Lower lobe of right lung (tissue), 2 donors: ENCODE measurements around the gene LBHD2. TPM values are rescaled to one million over a fixed set of nuclear protein-coding genes. Genes with fewer than 3 reads are reported as not detected.

Source experiments
- ATAC-seq, 2 donors: fragments of 200-7000 bp; cut with Tn5 transposase; one replicate each; pipeline ENCODE4 v1.9.1; 2020 to 2022; ENCODE audit warnings: mild to moderate bottlenecking in 2 of 2, moderate library complexity in 2 of 2
- DNase-seq: peaks from one replicate; pipeline ENCODE4 v3.0.0-alpha.2; 2020
- H3K27ac ChIP-seq: fragments of 200-600 bp; one replicate; pipeline ENCODE4 v1.8.0; 2022
- H3K27me3 ChIP-seq: fragments of 200-600 bp; one replicate; pipeline ENCODE4 v1.8.0; 2022; ENCODE audit warnings: low read depth
- H3K36me3 ChIP-seq: fragments of 200-600 bp; one replicate; pipeline ENCODE4 v1.8.0; 2022; ENCODE audit warnings: mild to moderate bottlenecking
- H3K4me1 ChIP-seq: fragments of 200-600 bp; one replicate; pipeline ENCODE4 v1.8.0; 2022
- H3K4me3 ChIP-seq: fragments of 200-600 bp; one replicate; pipeline ENCODE4 v1.8.0; 2022; ENCODE audit warnings: mild to moderate bottlenecking
- H3K9me3 ChIP-seq: fragments of 200-600 bp; one replicate; pipeline ENCODE4 v1.8.0; 2022
- CTCF ChIP-seq: fragments of 200-600 bp; IDR thresholded peaks from one replicate; pipeline ENCODE4 v1.8.0; 2022; ENCODE audit warnings: antibody characterized with exemption, mild to moderate bottlenecking
- intact Hi-C: fragments of 100-400 bp; cut with DNase I; formaldehyde crosslinking; loops from one replicate; pipeline ENCODE4 v1.11.0; 2022
- total RNA-seq: library from RNA; stranded (reverse); fragmentation: NEBNext Ultra II Directional; extraction: Animal tissue kit (Norgen Biotek cat#: 25700); gene quantifications from one replicate; pipeline ENCODE4 v1.2.1, GENCODE V29; 2021
- donor health status: DM: no; HTN: yes; CAD: no; lungs with severe emphysema.

LBHD2 gene
- total RNA-seq, 1 donor from 2014 or later: not detected

DNA sequence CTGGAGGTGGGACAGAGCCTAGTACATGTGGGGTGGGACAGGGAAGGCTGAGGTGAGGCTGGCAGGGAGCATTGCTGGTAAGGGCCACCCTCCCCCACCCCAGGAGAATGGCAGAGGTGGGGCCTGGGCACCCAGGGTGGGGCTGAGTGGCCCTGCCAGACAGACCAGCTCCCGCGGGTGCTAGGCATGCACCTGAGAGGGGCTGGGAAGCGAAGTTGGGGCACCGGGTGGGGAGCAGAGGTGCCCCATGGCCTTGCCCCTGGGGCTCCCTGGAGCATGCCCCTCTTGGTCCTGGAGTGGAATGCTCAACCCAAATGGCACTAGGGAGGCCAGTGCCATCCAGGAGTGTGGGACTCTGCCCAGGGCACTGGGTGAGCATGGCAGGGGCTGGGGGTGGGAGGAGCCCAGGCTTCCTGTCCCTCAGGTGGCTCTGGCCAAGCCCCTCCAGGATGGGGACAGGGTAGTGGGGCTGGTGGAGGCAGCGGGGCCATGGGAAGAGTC is 40.5 kb downstream of the LBHD2 start:
- intact Hi-C loops: no loop called here
- TF ChIP-seq CTCF: no peak
- H3K27ac ChIP-seq: no peak overlapping the region
- DNase-seq (no peak), ATAC-seq (no peak)
- H3K36me3 ChIP-seq: peaks cover 18% of the 10 kb centered on the region
- no peaks in the 10 kb centered on the region for H3K9me3 ChIP-seq
- peaks cover 91% of the 10 kb centered on the region for H3K4me1 ChIP-seq
- H3K27me3 ChIP-seq: no peaks in the 10 kb centered on the region
- peak overlapping the region; percentile 77 for H3K4me3 ChIP-seq

- ATAC-seq: no peak
- DNase-seq: no peak
- H3K9me3 ChIP-seq: no peaks in the 10 kb centered on the region
- H3K36me3 ChIP-seq: peaks cover 27% of the 10 kb centered on the region
- H3K4me3 ChIP-seq: peak overlapping the region; percentile 77
- no peak overlapping the region for H3K27ac ChIP-seq
- no peak for TF ChIP-seq CTCF
- intact Hi-C loops: no loop called here
- no peaks in the 10 kb centered on the region for H3K27me3 ChIP-seq
- H3K4me1 ChIP-seq: peaks cover 83% of the 10 kb centered on the region
These were observed 41.4 kb downstream of the LBHD2 start for GRCh38 chr14:103125098-103126070.

DNA sequence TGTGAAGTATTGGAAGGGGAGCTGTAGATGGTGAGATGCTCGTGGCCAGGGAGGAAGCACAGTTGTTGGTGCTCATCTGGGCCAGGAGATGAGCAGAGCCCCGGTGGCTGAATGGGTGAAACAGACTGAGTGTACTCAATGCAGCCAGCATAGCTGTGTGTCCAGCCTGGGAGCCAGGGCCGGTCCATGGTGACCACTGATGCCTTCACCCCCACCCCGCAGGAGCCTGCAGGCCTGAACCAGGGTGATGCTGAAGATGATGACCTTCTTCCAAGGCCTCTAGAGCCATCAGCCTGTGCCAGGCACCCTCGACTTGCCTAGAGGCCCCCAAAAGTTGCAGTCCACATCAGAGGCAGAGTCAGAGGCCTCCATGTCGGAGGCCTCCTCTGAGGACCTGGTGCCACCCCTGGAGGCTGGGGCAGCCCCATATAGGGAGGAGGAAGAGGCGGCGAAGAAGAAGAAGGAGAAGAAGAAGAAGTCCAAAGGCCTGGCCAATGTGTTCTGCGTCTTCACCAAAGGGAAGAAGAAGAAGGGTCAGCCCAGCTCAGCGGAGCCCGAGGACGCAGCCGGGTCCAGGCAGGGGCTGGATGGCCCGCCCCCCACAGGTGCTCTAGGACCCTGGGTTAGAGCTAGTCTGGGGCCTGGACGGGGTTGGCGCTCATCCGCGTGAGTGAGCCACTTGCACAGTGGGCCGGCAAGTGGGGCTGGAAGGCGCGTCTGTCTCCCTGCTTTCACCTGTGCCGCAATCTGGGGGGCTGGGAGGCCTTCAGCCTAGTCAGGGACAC is 42.3 kb downstream of the LBHD2 start:
- Histone ChIP-seq H3K27me3 (no peaks in the 10 kb centered on the region), H3K36me3 (peaks cover 36% of the 10 kb centered on the region), H3K27ac (no peak overlapping the region), H3K4me3 (peak overlapping the region; percentile 34), H3K9me3 (no peaks in the 10 kb centered on the region), H3K4me1 (peaks cover 83% of the 10 kb centered on the region)
- no peak for ATAC-seq
- intact Hi-C loops: no loop called here
- no peak for TF ChIP-seq CTCF
- peak; percentile 50 for DNase-seq

DNA sequence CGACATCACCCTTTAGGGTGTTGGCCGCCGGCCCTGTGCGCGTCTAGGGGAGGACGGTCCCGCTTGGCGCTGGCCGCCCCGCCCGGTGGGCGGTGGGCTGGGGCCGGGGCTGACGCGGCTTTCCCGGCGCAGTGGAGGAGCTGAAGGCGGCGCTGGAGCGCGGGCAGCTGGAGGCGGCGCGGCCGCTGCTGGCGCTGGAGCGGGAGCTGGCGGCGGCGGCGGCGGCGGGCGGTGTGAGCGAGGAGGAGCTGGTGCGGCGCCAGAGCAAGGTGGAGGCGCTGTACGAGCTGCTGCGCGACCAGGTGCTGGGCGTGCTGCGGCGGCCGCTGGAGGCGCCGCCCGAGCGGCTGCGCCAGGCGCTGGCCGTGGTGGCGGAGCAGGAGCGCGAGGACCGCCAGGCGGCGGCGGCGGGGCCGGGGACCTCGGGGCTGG is 42.9 kb downstream of the LBHD2 start:
- Histone ChIP-seq H3K9me3 (no peaks in the 10 kb centered on the region), H3K27ac (no peak overlapping the region), H3K36me3 (peaks cover 42% of the 10 kb centered on the region), H3K4me1 (peaks cover 81% of the 10 kb centered on the region), H3K27me3 (no peaks in the 10 kb centered on the region), H3K4me3 (peak overlapping the region; percentile 34)
- DNase-seq (peak; percentile 78), ATAC-seq (peak; percentile 53 to 63)
- intact Hi-C loops: no loop called here
- TF ChIP-seq CTCF: peak; percentile 13

DNA sequence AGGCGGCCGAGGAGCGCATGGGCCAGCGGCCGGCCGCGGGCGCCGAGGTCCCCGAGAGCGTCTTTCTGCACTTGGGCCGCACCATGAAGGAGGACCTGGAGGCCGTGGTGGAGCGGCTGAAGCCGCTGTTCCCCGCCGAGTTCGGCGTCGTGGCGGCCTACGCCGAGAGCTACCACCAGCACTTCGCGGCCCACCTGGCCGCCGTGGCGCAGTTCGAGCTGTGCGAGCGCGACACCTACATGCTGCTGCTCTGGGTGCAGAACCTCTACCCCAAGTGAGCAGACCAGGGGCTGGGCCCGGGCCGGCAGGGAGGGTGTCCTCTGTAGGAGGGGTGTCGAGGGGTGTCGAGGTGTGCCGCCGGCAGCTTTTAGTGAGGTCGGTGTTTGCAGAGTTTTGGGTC is 43.3 kb downstream of the LBHD2 start:
- ATAC-seq (no peak), DNase-seq (peak; percentile 48)
- H3K9me3 ChIP-seq: no peaks in the 10 kb centered on the region
- H3K4me1 ChIP-seq: peaks cover 76% of the 10 kb centered on the region
- no peak overlapping the region for H3K27ac ChIP-seq
- no peaks in the 10 kb centered on the region for H3K27me3 ChIP-seq
- peak overlapping the region; percentile 10 for H3K4me3 ChIP-seq
- intact Hi-C loops: no loop called here
- peaks cover 47% of the 10 kb centered on the region for H3K36me3 ChIP-seq
- no peak for TF ChIP-seq CTCF
